Aortic smooth muscle cell (primary cell): Measurements from ENCODE around the gene GDF2. TPM values are rescaled to one million over a fixed set of nuclear protein-coding genes. Genes with fewer than 3 reads are reported as not detected.

Experiments used
- total RNA-seq: library from RNA; depleted of rRNA; stranded (reverse); fragments of >200 nt; gene quantifications from 2 replicates; pipeline ENCODE4 v1.2.3, GENCODE V29; 2014

Gene GDF2
- not detected in 2 replicates for total RNA-seq

DNA sequence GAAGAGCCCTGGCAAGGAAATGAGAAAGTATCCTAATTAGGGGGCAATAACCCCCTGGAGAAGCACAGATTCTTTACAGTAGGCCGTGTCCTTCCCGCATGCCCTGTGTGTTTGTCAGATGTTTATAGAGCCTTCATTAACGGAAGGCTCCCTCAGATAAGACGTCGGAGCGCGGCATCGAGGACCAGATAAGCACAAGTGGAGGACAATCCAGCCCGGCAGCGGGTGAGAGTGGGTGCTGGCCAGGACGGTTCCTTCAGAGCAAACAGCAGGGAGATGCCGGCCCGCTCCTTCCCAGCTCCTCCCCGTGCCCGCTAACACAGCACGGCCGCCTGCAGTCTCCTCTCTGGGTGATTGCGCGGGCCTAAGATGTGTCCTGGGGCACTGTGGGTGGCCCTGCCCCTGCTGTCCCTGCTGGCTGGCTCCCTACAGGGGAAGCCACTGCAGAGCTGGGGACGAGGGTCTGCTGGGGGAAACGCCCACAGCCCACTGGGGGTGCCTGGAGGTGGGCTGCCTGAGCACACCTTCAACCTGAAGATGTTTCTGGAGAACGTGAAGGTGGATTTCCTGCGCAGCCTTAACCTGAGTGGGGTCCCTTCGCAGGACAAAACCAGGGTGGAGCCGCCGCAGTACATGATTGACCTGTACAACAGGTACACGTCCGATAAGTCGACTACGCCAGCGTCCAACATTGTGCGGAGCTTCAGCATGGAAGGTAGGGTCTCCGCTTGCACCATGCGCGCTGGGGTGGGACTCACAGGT lies at the start of gene GDF2:
GDF2 (plus strand) TSS at position 155 of the 762 bp plus-strand sequence; CDS start at position 370, 215 bp downstream.

DNA sequence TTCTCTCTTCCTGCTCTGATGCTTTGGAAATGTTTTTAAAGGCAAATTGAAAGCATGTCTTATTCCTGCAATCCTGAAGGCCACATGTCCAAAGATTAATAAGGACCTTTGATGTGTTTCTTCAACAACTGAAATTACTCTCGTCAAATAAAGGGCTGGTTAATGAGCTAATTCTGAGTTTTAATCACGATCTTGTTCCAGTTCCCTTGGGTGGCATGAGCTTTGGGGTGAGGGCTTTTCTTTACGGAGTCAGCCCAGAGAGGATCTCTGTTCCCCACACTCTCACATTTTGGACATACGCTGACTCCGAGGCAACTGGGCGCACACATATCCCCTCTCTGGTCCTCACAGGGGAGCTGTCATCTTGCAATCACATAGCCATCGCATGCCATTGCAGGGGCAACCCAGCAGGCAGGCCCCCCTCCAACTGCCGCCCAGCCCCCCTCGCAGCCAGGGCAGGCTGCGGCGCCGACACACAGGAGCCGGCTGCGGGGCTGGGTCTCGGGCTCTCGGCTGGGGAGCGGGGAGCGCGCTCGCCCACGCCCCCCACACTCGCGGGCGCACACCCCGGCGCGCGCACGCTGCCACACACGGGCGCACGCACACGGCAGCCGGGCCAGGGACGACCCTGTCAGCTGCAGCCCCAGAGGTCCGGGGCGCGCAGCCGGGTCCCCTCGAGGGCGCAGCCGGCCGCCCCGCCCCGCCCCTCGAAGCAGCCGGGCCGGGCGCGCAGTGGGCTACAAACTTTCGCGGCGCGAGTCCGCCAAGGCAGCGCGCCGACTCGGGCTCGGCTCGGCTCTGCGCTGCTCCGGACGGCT lies 22.4 kb upstream of the GDF2 start, which contains the start of gene GDF10:
GDF10 (plus strand) TSS at position 587 of the 818 bp plus-strand sequence. CDS start 455 bp downstream, outside the sequence.

DNA sequence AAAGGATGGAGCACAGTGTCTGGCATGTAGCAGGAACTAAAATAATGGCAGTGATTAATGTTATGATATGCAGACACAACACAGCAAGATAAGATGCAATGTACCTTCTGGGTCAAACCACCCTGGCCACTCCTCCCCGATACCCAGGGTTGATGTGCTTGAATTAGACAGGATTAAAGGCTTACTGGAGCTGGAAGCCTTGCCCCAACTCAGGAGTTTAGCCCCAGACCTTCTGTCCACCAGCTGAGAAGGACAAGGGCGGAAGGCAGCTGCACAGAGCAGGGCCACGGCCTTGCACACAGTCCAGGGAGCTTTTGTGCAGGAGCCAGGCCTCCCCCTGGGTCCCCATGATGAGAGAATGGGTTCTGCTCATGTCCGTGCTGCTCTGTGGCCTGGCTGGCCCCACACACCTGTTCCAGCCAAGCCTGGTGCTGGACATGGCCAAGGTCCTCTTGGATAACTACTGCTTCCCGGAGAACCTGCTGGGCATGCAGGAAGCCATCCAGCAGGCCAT lies 25.9 kb downstream of the GDF2 start, which contains the start of gene RBP3:
RBP3 (plus strand) TSS at position 226 of the 514 bp plus-strand sequence; CDS start at position 348, 122 bp downstream.

Other genes starting within 250 kb of the GDF2 start
- gene GDF10, start 22.3 kb upstream of the GDF2 start, total RNA-seq: under 0.01 TPM in 1 of 2 replicates, not detected in the other
- gene RBP3, start 25.9 kb downstream of the GDF2 start, total RNA-seq: not detected in 2 replicates
- under 0.01 TPM in 1 of 2 replicates, not detected in the other for gene ZNF488, start 61.8 kb downstream of the GDF2 start, total RNA-seq
- gene ANXA8, start 161.7 kb downstream of the GDF2 start, total RNA-seq: not detected in 2 replicates
- gene FAM25G, start 169.2 kb downstream of the GDF2 start, total RNA-seq: not detected in 2 replicates
- 2.0 and 3.3 TPM in 2 replicates for gene AGAP9, start 201.2 kb downstream of the GDF2 start, total RNA-seq